OCI-LY7 (cell line): ENCODE data around the gene STAG1.

Experiments
- EZH2phosphoT487 ChIP-seq: fragments of 200-600 bp; sonication (generic); IDR thresholded peaks from 2 replicates; pipeline ENCODE4 v1.6.1; 2018; ENCODE audit warnings: low read depth, borderline replicate concordance, mild to moderate bottlenecking, mixed run types, antibody characterized with exemption, low read length, moderate library complexity, mixed read lengths
- TF ChIP-seq, protein P1 (sequence below): fragments of 200-600 bp; sonication (generic); conservative IDR thresholded peaks from 2 replicates; pipeline ENCODE4 v1.5.1; 2014; ENCODE audit warnings: mild to moderate bottlenecking, antibody characterized with exemption, low read length, moderate library complexity, mixed read lengths

DNA sequence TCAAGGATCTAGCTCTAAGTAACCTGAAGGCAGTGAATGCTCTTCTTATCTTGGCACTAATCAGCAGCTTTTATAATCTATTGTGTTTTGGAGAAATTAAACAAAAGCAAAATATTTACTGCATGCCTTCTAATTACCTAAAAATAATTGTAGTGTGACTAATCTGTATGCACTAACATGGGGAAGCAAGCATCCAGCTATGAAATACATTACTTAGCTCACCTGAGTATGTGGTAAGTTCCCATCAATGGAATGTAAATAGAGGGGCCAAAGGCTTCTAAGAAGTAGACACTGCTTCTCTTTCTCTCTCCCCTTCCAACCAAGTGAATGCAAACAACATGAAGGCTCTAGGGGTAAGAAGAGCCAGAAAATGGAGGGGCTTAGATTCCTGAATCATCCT lies 165.6 kb downstream of the STAG1 start:
- TF ChIP-seq EZH2phosphoT487 = no peak
- TF ChIP-seq, protein P1, sequence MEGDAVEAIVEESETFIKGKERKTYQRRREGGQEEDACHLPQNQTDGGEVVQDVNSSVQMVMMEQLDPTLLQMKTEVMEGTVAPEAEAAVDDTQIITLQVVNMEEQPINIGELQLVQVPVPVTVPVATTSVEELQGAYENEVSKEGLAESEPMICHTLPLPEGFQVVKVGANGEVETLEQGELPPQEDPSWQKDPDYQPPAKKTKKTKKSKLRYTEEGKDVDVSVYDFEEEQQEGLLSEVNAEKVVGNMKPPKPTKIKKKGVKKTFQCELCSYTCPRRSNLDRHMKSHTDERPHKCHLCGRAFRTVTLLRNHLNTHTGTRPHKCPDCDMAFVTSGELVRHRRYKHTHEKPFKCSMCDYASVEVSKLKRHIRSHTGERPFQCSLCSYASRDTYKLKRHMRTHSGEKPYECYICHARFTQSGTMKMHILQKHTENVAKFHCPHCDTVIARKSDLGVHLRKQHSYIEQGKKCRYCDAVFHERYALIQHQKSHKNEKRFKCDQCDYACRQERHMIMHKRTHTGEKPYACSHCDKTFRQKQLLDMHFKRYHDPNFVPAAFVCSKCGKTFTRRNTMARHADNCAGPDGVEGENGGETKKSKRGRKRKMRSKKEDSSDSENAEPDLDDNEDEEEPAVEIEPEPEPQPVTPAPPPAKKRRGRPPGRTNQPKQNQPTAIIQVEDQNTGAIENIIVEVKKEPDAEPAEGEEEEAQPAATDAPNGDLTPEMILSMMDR = no peak
